ENCODE results near the gene TRMT2A.

The TRMT2A gene

GRCh38 chr22:20149257-20150250 lies 32.5 kb upstream of the TRMT2A start:
- DNase-seq: no peak

GRCh38 chr22:20148414-20148813 lies 31.4 kb upstream of the TRMT2A start:
- no peak for DNase-seq

- no peak for DNase-seq
Observed at GRCh38 chr22:20147237-20147988, 30.4 kb upstream of the TRMT2A start.

- DNase-seq: no peak
Observed at GRCh38 chr22:20146777-20147176, 29.8 kb upstream of the TRMT2A start.

- no peak for DNase-seq
Observed at GRCh38 chr22:20145832-20146223, 28.8 kb upstream of the TRMT2A start.

- DNase-seq: no peak
Observed at GRCh38 chr22:20145206-20145831, 28.3 kb upstream of the TRMT2A start.

GRCh38 chr22:20143883-20144665 lies 27.0 kb upstream of the TRMT2A start:
- DNase-seq: no peak

- no peak for DNase-seq
Observed at GRCh38 chr22:20142711-20143621, 25.9 kb upstream of the TRMT2A start.

GRCh38 chr22:20141186-20142077 lies 24.4 kb upstream of the TRMT2A start:
- no peak for DNase-seq

GRCh38 chr22:20140521-20140964 lies 23.5 kb upstream of the TRMT2A start:
- DNase-seq: no peak

GRCh38 chr22:20140107-20140445 lies 23.1 kb upstream of the TRMT2A start:
- DNase-seq: no peak

- DNase-seq: no peak
Observed at GRCh38 chr22:20139391-20140106, 22.5 kb upstream of the TRMT2A start.

- DNase-seq: no peak
Observed at GRCh38 chr22:20138868-20139267, 21.8 kb upstream of the TRMT2A start.

- no peak for DNase-seq
Observed at GRCh38 chr22:20138417-20138738, 21.4 kb upstream of the TRMT2A start.

- DNase-seq: no peak
Observed at GRCh38 chr22:20137671-20138416, 20.8 kb upstream of the TRMT2A start.

GRCh38 chr22:20137113-20137512 lies 20.1 kb upstream of the TRMT2A start:
- no peak for DNase-seq

- no peak for DNase-seq
Observed at GRCh38 chr22:20136603-20136873, 19.5 kb upstream of the TRMT2A start.

- no peak for DNase-seq
Observed at GRCh38 chr22:20135806-20136602, 19.0 kb upstream of the TRMT2A start.

- no peak for DNase-seq
Observed at GRCh38 chr22:20135265-20135664, 18.2 kb upstream of the TRMT2A start.

Measured in SIG-M5 (cell line).